ENCODE results near the gene DYNC1I1. TPM values are rescaled to one million over a fixed set of nuclear protein-coding genes. Genes with fewer than 3 reads are reported as not detected.

Gene DYNC1I1
- total RNA-seq, 4 donors from 2014 or later: 7.8 to 21.3 (median 11.6) TPM

GRCh38 chr7:96120445-96121225 is 348.3 kb downstream of the DYNC1I1 start:
- H3K36me3 ChIP-seq: peaks cover 0 to 23% of the 10 kb centered on the region in 2 donors
- DNase-seq: no peak
- no peak overlapping the region for H3K4me3 ChIP-seq
- no peak overlapping the region for H3K27ac ChIP-seq
- in situ Hi-C loops (cut with MboI; ENCODE audit: low sequenced_read_pairs in 4 of 4) (no loop called here), intact Hi-C loops (cut with DNase I; ENCODE audit: low total_unique reads) (no loop called here)
- no peaks in the 10 kb centered on the region for H3K4me1 ChIP-seq
- H3K27me3 ChIP-seq: no peaks in the 10 kb centered on the region
- H3K9me3 ChIP-seq: no peaks in the 10 kb centered on the region
- no peak for ATAC-seq
- no peak for TF ChIP-seq POLR2A (IDR thresholded peaks at IDR 0.05)
- no peak for TF ChIP-seq CTCF (IDR thresholded peaks at IDR 0.05 in 4 of 5, conservative IDR thresholded peaks at IDR 0.05 in 1 of 5)

- no peaks in the 10 kb centered on the region for H3K4me1 ChIP-seq
- H3K9me3 ChIP-seq: no peaks in the 10 kb centered on the region
- H3K4me3 ChIP-seq: no peak overlapping the region
- H3K27me3 ChIP-seq: no peaks in the 10 kb centered on the region
- intact Hi-C loops (cut with DNase I; ENCODE audit: low total_unique reads): no loop called here
- no peak for TF ChIP-seq POLR2A (IDR thresholded peaks at IDR 0.05)
- TF ChIP-seq CTCF (IDR thresholded peaks at IDR 0.05 in 4 of 5, conservative IDR thresholded peaks at IDR 0.05 in 1 of 5): no peak
- in situ Hi-C loops (cut with MboI; ENCODE audit: low sequenced_read_pairs in 4 of 4): no loop called here
- peaks cover 0 to 23% of the 10 kb centered on the region in 2 donors for H3K36me3 ChIP-seq
- no peak for DNase-seq
- no peak for ATAC-seq
- H3K27ac ChIP-seq: no peak overlapping the region
Observed at GRCh38 chr7:96121752-96122151, 349.4 kb downstream of the DYNC1I1 start.

- H3K27me3 ChIP-seq: no peaks in the 10 kb centered on the region
Observed at GRCh38 chr7:96122746-96123145, 350.4 kb downstream of the DYNC1I1 start.

GRCh38 chr7:96126382-96126781 is 354.0 kb downstream of the DYNC1I1 start:
- no peaks in the 10 kb centered on the region for H3K4me1 ChIP-seq
- no peak overlapping the region for H3K4me3 ChIP-seq
- H3K36me3 ChIP-seq: peaks cover 0 to 18% of the 10 kb centered on the region in 2 donors
- in situ Hi-C loops (cut with MboI; ENCODE audit: low sequenced_read_pairs in 4 of 4): no loop called here
- ATAC-seq (no peak), DNase-seq (no peak)
- TF ChIP-seq POLR2A (IDR thresholded peaks at IDR 0.05): no peak
- no peak for TF ChIP-seq CTCF (IDR thresholded peaks at IDR 0.05 in 4 of 5, conservative IDR thresholded peaks at IDR 0.05 in 1 of 5)
- intact Hi-C loops (cut with DNase I; ENCODE audit: low total_unique reads): no loop called here
- H3K9me3 ChIP-seq: no peaks in the 10 kb centered on the region
- H3K27ac ChIP-seq: no peak overlapping the region
- no peaks in the 10 kb centered on the region for H3K27me3 ChIP-seq

More at GRCh38 chr7:96122746-96123145, 350.4 kb downstream of the DYNC1I1 start:
- no peaks in the 10 kb centered on the region for H3K4me1 ChIP-seq
- ATAC-seq (no peak), DNase-seq (no peak)
- H3K36me3 ChIP-seq: peaks cover 0 to 23% of the 10 kb centered on the region in 2 donors
- H3K9me3 ChIP-seq: no peaks in the 10 kb centered on the region
- in situ Hi-C loops (cut with MboI; ENCODE audit: low sequenced_read_pairs in 4 of 4) (no loop called here), intact Hi-C loops (cut with DNase I; ENCODE audit: low total_unique reads) (no loop called here)
- TF ChIP-seq POLR2A (IDR thresholded peaks at IDR 0.05) (no peak), CTCF (IDR thresholded peaks at IDR 0.05 in 4 of 5, conservative IDR thresholded peaks at IDR 0.05 in 1 of 5) (no peak)
- no peak overlapping the region for H3K27ac ChIP-seq
- H3K4me3 ChIP-seq: no peak overlapping the region

All from gastrocnemius medialis (tissue), 4 donors.